ENCODE data around the gene FAM200B.

GRCh38 chr4:15668566-15669435 is 12.8 kb upstream of the FAM200B start:
- TF ChIP-seq EZH2 (IDR thresholded peaks at IDR 0.05; ENCODE audit: insufficient read depth, poor library complexity, severe bottlenecking) (no peak), EZH2phosphoT487 (IDR thresholded peaks at IDR 0.05; ENCODE audit: insufficient read depth, low read depth) (no peak)
